NCI-H510A treated with DMSO at 0.1 percent for 48 hours (cell line): ENCODE measurements around the gene ZYX.
"Not testable (repeated sequence)": the region's sequence is repeated elsewhere in the genome, so short reads cannot be mapped to it uniquely, and the experiment has no call there.

Source experiments
- DNase-seq: peaks from one replicate; lab custom pipeline; 2025; lab: John Stamatoyannopoulos, UW

Gene ZYX

DNA sequence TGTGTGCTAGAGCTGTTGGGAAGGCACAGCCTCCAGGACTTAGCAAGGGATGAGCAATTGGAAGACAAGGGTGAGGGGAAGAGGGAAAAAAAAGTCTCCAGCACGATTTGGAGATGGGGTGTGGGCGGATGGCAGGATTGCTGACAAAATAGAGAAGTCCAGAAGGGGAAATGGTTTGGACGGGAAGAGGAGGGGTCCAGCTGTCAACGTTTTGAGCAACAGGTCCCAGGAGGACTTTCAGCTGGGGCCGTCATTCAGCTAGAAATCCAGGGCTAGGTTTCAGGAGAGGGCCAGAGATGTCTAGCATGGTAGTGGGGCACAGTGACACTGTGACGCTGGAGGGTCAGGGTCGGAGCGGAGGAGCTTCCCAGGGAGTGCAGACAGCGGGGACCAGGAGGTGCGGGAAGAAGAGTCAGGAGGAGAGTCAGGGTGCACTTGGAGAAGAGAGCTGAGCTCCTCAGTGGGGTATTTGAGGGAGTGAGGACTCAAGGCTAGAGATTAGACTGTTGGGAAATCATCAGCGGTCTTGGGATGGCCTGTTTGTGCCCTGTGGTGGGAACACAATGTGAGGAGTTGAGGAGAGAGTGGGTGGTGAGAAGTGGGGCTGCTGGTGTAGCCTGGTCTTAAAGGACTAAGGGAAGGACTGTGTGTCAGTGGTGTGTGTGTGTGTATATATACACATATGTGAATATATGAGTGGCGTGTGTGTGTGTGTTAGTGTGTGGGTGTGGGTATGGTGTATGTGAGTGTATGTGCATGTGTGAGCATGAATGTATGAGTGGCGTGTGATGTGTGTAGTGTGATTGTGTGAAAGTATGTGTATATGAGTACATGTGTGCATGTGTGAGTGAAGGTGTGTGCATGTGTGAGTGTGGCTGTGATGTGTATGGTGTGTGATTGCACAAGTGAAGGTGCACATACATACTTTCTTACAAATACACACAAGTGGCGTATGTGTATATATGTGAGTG, 3.8 kb downstream of the ZYX start:
- DNase-seq, result no peak

- DNase-seq, result no peak
Measured at GRCh38 chr7:143385891-143386781, 5.0 kb downstream of the ZYX start.

GRCh38 chr7:143387156-143387975, 6.2 kb downstream of the ZYX start:
- DNase-seq, result no peak

GRCh38 chr7:143388051-143388450, 6.9 kb downstream of the ZYX start:
- DNase-seq, result no peak

GRCh38 chr7:143388491-143389101, 7.5 kb downstream of the ZYX start:
- DNase-seq, result no peak

DNA sequence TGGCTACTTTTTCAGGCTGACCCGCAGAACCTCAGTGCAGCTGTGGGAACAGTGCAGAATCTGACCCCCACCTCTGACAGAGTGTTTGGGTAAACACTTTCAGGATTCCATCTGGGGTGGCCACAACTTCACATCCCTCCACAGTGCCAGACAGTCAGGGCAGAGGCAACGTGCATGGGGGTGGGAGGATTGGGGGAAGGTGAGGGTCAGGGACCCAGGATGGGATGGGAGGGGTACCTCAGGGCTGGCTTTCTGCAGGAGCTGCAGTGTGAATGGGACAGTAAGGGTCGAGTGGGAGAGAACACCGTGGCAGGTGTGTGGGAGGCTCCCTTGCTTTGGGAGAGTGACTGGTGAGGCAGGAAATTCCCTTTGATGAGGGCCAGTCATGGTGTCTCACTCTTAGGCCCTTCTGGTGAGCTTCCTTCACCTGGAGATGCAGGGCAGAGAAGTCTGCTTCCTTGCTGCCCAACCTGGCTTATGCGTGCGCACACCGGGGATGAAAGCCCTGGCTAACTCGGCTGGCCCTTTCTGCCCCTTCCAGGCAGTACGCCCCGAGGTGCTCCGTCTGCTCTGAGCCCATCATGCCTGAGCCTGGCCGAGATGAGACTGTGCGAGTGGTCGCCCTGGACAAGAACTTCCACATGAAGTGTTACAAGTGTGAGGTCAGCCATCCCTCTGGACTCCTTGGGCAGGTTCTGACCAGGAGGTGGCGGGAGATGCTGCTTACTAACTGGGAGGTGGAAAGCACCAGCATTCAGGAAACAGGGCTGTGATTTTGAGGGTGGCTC, 8.4 kb downstream of the ZYX start:
- DNase-seq, result no peak

DNA sequence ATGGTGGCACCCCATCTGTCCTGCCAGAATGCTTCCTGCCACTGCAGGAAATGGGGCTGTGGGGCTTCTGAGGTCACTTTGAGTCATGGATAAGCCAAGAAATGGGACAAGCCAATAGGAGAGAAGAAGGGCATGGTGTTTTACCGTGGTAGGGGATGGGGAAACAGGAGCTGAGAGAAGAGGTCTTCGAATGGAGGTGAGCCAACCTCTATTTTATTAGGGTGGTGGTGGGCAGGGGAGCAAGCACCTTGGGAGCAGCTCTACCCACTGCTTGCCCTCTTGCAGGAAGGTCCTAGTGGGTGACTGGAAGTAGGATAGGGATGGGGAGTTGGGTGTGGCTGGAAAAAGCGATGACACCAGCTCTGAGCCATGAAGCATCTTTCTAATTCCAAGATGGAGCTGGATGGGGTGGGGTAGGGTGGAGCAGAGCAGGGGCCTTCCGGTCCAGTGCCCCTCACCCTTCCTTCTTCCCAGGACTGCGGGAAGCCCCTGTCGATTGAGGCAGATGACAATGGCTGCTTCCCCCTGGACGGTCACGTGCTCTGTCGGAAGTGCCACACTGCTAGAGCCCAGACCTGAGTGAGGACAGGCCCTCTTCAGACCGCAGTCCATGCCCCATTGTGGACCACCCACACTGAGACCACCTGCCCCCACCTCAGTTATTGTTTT, 9.1 kb downstream of the ZYX start:
- DNase-seq, result no peak

GRCh38 chr7:143390773-143391317, 9.7 kb downstream of the ZYX start:
- DNase-seq, result no peak

DNA sequence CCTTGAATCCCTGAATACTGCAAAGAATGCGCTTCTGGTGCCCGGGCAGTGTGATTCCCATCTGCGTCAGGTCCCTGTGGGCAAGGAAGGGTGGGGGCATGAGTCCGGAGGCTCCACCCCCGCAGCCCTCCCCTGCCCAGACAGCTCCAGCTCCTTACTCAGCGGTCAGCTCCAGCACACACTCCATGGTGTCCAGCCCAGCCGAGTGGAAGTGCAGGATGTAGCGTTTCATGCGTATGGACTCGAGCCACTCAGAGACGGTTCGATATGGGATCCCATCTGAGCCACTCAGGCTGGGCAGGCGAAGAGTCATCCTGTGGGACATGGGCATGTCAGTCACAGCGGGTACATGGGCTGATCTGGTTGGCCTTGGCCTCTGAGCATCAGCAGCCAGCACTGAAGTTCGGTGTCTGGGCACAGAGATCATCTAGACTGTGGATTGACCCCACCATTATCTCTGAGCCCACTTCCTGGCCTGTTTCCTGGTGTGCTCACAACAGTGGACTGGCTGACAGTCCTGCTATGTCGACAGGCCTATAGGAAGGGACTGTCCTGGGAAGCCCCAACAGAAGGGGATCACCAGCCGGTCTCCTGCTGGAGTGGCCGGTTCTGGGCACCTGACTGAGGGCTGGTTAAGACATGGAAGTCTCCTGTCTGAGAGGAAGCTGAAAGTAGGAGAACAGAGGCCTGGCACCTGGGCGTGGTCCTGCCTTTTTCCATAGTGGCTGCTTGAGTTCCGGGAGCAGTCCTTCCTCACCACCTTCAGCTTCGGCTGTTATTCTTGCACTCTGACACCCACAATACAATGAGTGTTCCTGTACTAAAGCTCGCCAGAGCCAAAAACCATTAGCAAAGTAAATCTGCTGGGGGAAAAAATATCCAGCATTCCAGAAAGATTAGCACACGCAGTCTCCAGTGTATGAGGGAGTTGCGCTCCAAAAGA, 10.6 kb downstream of the ZYX start:
- DNase-seq, result no peak

DNA sequence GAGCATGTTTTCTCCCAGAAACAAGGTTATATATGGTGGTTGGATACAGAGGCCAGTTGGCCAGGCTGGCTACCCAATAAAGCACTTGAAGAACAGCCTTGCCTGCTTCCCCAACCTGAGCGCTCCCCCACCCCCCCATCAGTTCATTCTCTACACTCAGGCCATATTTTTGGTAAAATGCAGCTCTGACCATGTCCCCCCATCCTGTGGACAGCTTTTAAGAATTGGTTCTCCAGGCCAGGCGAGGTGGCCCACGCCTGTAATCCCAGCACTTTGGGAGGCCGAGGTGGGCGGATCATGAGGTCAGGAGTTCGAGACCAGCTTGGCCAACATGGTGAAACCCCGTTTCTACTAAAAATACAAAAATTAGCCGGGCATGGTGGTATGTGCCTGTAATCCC, 11.3 kb downstream of the ZYX start:
- not testable (repeated sequence) for DNase-seq

DNA sequence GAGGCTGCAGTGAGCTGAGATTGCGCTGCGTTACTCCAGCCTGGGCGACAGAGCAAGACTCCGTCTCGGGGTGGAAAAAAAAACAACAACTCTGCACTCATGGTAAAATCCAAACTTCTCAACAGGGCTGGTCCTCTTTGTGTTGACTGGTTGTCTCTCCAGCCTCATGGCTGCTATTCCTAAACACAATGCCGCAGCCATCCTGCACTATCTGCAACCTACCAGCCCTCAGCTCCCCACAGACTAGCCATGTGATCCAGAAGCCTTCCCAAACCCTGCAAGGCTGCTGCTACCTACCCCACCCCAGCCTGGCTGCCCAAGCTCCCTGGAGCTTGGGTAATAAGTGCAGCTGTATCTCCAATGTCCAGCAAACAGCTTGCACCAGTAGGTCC, 11.7 kb downstream of the ZYX start:
- no peak for DNase-seq

GRCh38 chr7:143393267-143394041, 12.3 kb downstream of the ZYX start:
- DNase-seq, result no peak

- no peak for DNase-seq
Measured at GRCh38 chr7:143394068-143394467, 12.9 kb downstream of the ZYX start.

DNA sequence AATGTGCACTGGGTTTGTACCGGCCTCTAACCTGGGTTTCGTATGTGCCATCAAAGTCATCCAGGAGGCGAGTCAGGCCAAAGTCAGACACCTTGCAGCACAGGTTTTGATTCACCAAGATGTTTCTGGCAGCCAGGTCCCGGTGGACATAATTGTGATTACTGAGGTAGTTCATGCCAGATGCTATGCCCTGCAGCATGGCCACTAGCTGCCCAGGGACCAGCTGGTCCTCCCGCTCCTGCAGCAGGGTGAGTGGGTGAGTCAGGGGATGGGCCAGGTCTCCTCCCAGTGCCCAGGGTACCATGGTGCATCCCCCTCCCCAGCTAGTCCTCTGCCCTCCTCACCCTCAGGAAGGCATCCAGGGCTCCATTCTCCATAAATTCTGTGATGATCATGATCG, 13.6 kb downstream of the ZYX start:
- no peak for DNase-seq

GRCh38 chr7:143395187-143396149, 14.3 kb downstream of the ZYX start:
- DNase-seq, result no peak

DNA sequence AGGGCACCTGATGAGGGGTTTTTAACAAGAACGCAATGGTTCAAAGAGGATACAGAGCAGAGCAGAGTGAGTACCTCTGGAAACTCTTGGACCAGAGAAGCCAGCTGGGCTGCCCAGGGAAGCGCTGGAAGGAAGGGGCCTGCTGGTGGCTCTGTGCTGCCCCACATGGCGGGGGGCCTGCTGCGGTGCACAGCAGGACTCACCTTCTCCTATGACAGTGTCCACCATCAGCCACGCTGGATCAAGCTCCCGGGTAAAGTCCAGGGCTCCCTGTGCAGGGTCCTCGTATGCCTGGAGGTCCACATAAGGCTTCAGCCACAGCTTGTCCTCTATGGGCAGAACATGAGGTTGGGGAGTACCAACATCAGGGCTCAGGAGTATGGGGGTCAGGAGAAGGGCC, 15.0 kb downstream of the ZYX start:
- no peak for DNase-seq
